IPS-11a (cell line): ENCODE measurements around the gene TPK1.
"Not testable (repeated sequence)": the region's sequence is repeated elsewhere in the genome, so short reads cannot be mapped to it uniquely, and the experiment has no call there.

Experiments
- H3K4me3 ChIP-seq: one replicate; pipeline ENCODE4 v1.5.1; 2013; ENCODE audit warnings: low read depth, low read length, control low read depth

TPK1 gene

DNA sequence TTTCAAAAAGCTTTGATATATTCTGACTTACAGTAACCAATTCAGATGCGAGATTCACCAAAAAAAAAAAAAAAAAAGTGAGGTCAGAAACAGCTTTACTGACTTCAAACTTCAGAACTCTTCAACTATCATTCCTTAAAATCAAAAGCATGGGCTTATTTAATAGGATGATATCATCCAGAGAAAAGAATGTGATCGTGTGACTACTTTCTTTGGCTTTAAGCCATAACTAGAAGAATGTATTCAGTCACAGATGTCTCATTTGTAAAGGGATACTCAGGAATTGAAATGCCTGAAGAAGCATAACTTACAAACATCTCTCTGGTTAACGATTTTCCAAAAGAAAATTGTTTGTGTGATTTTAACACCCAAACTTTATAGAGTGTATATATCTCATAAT is 11.5 kb downstream of the TPK1 start:
- no peak overlapping the region for H3K4me3 ChIP-seq

DNA sequence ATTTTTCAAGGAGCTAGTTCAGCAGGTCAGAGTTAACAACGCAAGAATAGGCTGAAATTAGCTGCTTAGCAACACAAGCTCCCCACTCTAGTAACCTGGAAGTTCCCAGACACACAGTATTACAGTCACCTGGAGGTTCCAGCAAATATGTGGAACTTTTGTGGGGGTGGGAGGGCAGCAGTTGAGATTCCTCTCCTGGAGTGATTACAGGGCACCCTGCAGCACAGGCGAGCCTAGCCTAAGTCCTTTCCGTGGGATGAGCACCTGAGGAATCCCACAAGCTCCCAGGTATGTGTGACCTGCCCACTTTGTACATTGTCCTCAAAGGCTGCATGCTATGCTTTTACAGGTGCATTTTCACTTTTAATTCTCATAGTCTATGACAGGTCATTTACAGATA is 13.6 kb downstream of the TPK1 start:
- H3K4me3 ChIP-seq, result no peak overlapping the region

GRCh38 chr7:144821067-144821466 is 14.8 kb downstream of the TPK1 start:
- H3K4me3 ChIP-seq, result no peak overlapping the region

DNA sequence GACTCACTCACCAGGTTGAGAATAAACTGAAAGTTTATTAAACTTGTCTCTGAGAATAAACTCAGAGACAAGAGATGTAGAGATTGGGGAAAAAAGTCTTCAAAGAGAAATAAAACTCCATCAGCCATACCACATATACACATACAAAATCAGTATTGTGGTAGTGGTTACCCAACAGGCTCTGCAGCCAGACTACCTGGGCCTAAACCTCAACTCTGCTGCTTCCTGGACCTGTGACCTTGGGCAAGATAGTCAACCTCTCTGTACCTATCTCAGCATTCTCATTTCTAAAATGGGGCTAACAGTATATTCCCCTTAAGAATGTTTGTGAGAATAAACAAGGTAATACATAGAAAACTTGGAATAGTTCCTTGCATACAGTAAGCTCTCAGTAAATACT is 15.3 kb downstream of the TPK1 start:
- H3K4me3 ChIP-seq, result no peak overlapping the region

DNA sequence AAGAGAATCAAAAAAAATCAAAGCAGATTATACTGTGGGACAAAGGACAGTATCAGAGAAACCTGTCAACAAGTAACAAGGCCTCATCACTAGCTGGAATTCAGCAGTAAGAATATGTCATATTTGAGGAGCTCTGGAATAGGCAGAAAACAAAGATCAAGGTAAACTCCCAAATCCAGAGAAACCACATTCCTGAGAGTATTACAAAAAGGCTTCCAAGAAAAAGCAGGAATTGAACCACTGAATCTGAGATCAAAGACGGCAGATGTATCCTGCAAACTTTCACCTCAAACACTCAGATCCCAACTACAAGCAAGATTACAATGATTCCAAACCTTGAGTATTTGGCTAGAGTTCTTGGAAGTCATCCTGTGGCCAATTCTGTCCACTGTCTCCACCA is 16.3 kb downstream of the TPK1 start:
- no peak overlapping the region for H3K4me3 ChIP-seq

DNA sequence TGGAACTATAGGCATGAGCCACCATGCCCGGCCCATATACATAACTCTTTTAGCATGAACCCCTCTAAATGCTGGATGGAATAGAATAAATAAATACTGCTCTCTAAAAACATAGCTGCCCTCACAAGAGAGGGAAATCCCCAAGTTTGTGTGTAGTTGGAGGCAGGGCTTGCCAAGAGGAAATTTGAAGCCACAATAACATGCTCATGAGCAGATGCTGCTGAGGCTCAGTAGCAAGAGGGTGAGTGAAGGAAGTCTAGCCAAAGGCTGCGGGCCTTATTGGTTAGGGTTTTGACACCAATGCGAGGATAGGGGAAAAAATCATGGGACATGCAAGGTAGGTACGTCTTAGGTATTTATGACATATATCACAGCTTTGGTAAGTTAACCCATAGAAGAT is 17.3 kb downstream of the TPK1 start:
- H3K4me3 ChIP-seq, result no peak overlapping the region

GRCh38 chr7:144817001-144817400 is 18.9 kb downstream of the TPK1 start:
- no peak overlapping the region for H3K4me3 ChIP-seq

DNA sequence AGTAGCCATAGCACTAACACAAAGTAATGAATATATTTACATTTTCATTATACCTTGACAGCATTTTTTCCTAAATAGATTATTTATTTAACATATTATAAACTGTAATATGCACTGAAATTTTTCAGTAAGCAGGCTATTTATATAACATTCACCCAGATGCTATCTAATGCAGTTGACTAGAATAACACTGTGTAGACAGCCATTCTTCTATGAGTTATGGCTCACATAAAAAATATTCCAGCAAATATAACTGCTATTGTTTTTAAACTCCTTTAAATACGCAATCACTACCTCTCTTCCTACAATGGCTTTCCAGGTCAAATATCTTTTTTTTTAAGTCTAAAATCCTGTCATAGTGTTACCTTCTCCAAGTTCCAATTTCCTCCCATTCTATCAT is 21.6 kb downstream of the TPK1 start:
- no peak overlapping the region for H3K4me3 ChIP-seq

- H3K4me3 ChIP-seq, result no peak overlapping the region
Observed at GRCh38 chr7:144812379-144813283, 23.2 kb downstream of the TPK1 start.

GRCh38 chr7:144805627-144806239 is 30.1 kb downstream of the TPK1 start:
- no peak overlapping the region for H3K4me3 ChIP-seq

DNA sequence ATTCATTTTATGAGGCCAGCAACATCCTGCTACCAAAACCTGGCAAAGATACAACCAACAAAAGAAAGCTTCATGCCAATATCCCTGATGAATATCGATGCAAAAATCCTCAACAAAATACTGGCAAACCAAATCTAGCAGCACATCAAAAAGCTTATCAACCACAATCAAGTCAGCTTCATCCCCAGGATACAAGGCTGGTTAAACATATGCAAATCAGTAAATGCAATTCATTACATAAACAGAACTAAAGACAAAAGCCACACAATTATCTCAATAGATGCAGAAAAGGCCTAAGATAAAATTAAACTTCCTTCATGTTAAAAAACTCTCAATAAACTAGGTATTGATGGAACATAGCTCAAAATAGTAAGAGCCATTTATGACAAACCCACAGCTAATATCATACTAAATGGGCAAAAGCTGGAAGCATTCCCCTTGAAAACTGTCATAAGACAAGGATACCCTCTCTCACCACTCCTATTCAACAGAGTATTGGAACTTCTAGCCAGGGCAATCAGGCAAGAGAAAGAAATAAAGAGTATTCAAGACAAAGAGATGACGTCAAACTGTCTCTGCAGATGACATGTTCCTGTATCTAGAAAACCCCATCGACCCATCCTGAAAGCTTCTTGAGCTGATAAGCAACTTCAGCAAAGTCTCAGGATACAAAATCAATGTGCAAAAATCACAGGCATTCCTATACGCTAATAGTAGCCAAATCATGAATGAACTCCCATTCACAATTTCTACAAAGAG is 35.0 kb downstream of the TPK1 start:
- not testable (repeated sequence) for H3K4me3 ChIP-seq

- no peak overlapping the region for H3K4me3 ChIP-seq
Observed at GRCh38 chr7:144796919-144797318, 38.9 kb downstream of the TPK1 start.

GRCh38 chr7:144792050-144792449 is 43.8 kb downstream of the TPK1 start:
- no peak overlapping the region for H3K4me3 ChIP-seq

DNA sequence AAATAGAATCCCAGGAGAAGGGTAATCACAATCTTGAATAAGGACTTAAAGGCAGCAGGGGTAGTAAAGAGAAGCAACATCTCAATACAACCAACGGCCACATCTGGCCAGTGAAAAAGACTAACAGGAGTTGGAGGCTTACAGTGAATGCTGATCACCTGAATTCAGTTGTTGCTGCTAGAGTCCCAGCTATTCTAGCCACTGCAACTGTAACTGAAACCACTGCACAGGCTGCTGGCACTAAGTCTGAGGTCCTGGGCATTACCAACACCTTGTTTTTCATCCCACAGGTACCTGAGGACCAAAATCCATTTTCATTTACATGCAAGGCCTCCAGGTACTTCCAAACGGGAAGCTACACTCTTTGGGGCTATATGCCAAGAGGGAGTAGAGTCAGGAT is 44.4 kb downstream of the TPK1 start:
- no peak overlapping the region for H3K4me3 ChIP-seq

- no peak overlapping the region for H3K4me3 ChIP-seq
Observed at GRCh38 chr7:144787127-144787526, 48.7 kb downstream of the TPK1 start.

DNA sequence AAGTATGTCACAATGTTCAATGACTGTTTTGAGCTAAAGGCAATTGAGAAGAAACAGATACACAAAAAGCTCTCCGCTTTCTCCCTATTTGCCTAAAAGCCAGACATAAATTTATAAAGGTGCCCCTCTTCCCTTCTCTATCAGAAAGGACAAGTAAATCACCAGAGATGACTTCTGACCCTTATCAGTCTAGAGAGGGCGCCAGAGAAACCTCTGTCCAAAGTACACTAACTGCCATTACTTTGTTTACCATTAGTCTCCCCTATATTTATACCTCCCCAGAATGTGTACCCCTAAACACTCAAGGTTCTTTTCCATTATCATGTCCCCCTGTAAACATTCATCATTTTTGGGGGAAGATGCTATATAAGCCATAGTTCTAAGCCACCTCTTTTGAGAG is 49.3 kb downstream of the TPK1 start:
- no peak overlapping the region for H3K4me3 ChIP-seq

DNA sequence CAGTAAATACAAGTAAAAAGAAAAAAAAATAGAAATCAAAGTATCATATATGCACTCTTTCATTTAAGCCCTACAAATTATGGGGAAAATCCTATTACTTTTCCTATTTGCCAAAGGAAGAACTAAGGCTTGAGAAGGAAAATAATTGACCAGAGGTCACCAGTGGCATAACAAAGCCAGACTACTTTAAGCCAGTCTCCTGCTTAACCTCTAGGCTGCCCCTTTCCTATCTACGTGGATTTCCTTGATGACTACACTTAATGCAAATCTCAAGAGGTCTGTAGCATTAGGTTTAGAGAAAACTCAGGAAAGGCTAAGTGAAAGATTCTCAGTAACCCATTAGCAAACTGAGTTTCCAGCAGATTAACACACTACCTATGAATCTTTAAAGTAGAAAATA is 49.8 kb downstream of the TPK1 start:
- H3K4me3 ChIP-seq, result no peak overlapping the region

- H3K4me3 ChIP-seq, result no peak overlapping the region
Observed at GRCh38 chr7:144785521-144785920, 50.3 kb downstream of the TPK1 start.

DNA sequence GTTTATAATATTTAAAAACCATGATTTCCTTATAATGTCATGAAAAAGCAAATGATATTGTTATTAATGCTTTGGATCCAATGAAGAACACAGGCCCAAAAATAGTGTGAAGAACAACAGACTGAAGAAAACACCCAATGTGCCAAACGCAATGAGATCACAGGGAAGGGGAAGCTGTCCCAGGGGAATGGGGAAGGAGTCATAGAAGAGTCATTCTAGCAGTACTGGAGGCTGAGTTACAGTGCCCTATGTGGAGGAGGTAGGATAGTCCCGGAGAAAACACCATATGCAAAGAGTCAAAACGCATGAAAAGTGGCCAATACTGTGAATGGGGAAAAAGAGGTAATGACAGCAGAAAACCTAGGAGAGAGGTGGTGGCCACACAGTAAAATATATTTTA is 50.9 kb downstream of the TPK1 start:
- H3K4me3 ChIP-seq, result no peak overlapping the region

GRCh38 chr7:144784441-144784840 is 51.4 kb downstream of the TPK1 start:
- no peak overlapping the region for H3K4me3 ChIP-seq

DNA sequence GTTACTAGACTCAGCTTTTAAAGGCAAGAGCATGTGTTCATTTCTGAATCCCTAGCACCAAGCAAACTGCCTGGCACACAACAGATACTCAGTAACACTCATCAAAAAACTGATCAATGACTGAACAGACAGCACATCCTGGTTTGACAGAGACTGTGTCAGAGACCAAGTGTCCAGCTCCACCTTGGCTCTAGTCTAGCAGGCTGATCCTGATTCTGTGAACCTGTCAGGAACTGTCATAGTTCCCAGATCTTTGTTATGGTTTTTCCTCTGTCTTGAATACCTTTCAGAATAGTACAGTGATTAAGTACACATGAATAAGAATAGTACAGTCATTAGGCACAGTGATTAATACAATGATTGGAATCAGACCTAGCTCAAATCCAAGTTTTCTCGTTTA is 53.0 kb downstream of the TPK1 start:
- no peak overlapping the region for H3K4me3 ChIP-seq

- no peak overlapping the region for H3K4me3 ChIP-seq
Observed at GRCh38 chr7:144780071-144780608, 55.7 kb downstream of the TPK1 start.
